HG03469 (cell line): ENCODE measurements around the gene LARP1.

ENCODE experiments used
- ATAC-seq: cut with Tn5 transposase; IDR thresholded peaks from one replicate; pipeline ENCODE4 v1.9.1; 2021; ENCODE audit warnings: mild to moderate bottlenecking, moderate library complexity, moderate number of reproducible peaks; ENCODE audit not compliant: unreplicated experiment

The LARP1 gene

DNA sequence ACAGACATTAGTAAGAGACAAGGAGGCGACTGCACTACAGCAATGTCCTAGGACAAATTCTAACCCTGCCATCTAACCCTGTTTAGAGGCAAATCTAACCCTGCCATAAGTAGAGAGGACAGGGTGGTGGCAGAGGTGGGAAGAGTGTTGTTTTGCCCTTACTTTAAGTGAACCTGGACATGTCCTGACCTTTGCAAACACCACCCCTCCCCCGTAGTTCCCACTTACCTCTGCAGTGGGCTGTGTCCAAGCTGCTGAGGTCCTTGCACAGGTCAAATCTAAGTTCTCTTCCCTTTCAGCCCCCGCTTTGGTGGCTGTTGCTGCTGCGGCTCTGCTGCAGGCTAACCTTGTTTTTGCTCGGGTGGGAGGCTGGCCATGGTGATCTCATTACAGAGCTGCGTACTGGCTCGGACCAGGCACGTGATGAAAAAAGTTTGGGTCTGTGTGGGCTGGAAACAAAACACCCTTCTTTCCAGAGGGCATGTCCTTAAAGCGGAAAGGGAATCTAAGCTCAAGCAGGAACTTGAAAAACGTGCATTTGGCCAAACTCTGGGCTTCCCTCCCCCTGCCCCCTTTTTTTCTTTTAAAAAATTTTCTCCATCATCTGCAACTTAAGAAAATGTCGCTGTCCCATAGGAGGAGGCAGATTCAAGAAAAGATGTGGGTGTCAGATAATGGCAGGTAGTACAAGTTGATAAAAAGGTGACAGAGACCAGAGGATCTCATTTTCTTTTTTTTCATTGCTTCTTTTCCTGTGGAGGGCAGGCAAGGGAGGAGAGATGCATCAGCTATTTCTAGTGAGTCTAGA, 95.3 kb downstream of the LARP1 start, which contains the start of gene FAXDC2:
Gene FAXDC2 (minus strand): TSS at position 349 of the 808 bp plus-strand sequence. CDS start 12,425 bp downstream, outside the sequence.
- no peak for ATAC-seq

DNA sequence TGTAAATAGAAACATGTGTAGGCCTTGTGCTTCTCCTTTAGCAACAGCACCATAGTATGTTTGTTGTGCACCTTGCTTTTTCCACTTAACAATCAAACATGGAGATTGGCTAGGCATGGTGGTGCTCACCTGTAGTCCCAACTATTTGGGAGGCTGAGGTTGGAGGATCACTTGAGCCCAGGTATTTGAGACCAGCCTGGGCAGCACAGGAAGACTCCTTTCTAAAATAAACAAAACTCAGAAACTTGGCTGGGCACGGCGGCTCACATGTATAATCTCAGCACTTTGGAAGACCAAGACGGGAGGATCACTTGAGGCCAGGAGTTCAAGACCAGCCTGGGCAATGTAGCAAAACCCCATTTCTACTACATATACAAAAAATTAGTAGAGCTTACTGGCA, 96.2 kb downstream of the LARP1 start:
- no peak for ATAC-seq

DNA sequence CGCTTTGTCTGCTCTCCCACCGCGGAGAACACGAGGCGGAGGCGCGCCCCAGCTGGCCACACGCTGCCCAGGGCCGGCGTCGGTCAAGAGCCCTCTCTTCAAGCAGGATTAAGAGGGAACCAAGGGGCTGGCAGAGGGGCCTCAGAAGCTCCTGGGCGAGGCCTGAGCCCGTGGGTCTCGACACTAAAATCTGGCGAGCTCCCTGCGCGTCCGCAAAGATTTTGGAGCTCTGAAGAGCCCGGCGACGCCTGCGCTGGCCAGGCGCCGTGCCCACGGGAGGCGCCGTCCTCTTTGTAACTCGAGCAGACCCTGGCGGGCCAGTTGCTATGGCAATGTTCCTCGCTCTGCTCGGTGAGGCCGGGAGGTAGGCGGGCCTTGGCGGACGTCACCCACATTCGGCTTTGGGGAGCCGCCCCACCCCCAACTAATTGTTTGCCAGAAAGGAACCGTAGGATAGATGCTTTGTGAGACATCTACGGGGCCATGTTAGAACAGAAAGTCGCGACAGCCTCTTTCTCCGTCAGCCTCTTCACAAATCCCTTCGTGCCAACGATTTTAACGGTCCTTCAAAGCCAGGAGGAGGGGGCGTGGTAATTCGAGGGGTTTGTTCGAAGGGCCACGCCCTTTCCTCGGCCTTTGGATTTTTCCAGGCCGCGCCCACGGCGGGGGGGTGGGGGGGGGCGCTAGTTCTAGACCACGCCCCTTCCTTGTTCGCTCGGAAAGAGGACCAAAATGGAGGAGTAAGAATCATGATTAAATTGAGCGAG, 102.5 kb downstream of the LARP1 start:
- peak; percentile 55 for ATAC-seq

DNA sequence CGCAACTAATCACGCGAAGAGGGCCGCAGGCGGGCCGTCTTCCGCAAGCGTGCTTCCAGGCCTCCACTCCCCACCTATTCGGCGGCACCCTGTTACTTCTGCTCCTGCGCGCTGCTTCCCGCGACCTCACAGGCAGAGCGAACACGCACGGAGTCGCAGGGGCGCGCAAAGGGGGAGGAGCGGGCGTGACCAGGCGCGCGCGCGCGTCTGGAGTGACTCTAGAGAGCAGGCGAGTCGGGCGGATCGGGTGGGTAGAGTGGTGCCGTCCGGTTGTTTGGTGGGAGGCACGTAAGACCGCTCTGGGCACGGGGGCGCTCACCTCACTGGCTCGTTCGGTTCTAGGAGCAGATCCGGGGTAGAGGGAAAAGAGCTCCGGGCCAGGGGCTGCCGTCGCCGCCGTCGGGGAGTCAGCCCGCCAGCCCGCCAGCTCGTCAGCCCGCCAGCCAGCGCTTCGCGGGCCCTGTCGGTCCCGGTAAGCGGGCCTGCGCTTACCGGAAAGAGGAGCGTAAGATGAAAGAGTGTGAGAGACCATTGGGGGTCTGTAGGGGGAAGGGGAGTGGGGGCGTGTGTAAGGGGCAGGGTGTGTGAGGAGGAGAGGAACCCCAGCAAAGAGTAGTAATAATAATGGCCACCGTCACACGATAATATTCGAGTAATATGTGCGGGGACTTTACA, 103.3 kb downstream of the LARP1 start, which contains the start of gene CNOT8:
Gene CNOT8 (plus strand): TSS at position 331 of the 675 bp plus-strand sequence. CDS start 4,652 bp downstream, outside the sequence.
- ATAC-seq = peak; percentile 58

DNA sequence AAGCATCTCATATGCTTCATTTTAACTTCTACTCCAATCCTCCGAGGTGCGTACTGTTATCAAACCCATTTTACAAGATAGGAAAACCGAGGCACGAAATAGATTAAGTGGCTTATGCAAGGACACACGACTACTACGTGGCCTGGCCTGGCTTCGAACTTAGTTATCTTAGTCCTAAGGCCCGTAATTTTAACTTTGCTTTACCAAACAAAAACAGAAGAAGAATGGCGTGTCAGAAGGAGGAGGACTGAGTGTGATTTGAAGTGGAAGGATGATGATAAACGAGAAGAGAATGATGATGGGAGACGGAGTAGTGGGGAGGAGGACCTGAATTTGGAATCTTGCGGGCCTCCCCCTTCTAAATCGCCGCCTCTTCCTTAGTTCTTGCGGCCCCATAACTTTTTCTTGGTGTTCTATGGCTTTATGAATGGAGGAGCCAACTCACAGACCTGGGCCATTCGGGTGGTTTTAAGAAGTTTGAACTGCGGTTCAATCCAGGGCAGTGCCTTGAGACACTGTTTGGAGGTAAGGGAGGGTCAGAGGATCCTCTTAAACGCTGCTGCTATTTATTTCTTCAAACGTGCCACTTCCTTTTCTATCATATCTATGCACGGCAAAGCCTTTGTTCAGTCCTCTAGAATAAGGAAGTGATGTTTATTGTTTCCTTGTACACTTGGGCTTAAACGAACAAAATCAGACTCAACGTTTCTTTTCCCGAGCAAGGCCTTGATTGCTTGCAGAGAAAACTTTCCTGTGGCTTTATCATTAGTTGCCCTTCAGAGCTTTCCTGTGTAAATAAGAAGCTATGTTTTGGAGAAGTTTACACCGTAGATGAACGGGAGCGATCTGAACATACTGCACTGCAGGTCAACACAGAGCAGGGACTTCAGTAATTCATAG, 104.0 kb downstream of the LARP1 start:
- ATAC-seq = no peak

DNA sequence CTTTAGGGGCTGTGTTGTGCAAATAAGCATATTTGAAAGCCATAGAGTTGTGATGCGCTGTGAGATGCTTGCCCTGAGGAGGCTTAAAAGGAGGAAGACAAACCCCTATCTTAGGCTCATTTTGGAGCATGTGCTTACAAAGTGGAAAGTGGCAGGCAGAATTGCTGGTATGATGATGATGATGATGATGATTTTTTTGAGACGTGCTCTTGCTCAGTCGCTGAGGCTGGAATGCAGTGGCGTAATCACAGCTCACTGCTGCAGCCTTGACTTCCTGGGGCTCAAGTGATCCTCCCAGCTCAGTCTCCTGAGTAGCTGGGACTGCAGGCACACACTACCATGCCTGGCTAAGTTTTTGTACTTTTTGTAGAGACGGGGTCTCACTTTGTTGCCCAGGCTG, 104.9 kb downstream of the LARP1 start:
- ATAC-seq = no peak

DNA sequence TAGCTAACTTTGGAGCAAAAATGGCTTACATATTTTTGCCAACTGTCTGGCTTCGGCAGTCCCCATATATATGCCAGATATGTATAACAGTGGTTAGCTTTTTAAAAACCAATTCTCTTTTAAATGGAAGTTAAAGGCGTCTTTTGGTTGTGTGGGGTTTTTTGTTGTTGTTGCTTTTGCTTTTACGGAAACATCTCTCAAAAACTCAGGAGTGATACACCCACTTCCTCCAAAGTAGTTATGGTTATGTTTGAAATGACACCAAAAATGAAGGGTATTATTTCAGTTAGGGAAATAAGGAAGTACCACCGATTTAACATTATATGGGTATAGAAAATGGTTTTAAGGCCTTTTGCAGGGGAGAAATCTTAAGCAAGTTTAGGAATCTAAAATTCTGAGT, 105.6 kb downstream of the LARP1 start:
- no peak for ATAC-seq

DNA sequence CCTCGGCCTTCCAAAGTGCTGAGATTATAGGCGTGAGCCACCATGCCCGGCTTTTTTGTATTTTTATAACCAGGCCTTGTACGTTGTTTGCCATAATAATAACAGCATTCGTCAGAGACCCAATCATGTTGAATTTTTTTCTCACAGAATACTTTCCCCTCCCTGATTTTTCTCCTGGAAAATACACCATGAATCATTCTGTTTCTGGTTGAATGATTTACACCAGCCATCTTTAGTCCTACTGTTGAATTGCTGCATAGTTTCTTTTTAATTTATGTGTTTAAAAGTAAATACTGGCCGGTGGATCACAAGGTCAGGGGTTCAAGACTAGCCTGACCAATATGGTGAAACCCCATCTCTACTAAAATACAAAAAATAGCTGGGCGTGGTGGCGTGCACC, 106.8 kb downstream of the LARP1 start:
- no peak for ATAC-seq

DNA sequence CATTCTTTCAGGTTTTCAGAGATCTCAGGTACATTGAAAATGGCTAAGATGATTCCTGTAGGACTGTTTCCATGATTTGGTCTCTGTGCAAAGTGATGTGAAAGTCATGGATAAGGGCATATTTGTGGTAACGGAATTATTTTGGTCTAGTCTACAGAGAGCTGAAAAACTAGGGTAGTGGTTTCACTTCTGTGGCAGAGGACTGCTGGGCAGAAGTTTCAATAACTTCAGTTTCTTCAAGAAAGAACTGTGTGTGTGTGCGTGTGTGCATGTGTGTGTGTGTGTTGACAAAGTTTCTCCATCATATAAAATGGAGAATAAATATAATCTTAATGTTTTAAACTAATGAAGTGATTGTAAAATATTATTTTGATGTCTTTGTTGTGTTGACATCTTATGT, 107.6 kb downstream of the LARP1 start:
- ATAC-seq = no peak

DNA sequence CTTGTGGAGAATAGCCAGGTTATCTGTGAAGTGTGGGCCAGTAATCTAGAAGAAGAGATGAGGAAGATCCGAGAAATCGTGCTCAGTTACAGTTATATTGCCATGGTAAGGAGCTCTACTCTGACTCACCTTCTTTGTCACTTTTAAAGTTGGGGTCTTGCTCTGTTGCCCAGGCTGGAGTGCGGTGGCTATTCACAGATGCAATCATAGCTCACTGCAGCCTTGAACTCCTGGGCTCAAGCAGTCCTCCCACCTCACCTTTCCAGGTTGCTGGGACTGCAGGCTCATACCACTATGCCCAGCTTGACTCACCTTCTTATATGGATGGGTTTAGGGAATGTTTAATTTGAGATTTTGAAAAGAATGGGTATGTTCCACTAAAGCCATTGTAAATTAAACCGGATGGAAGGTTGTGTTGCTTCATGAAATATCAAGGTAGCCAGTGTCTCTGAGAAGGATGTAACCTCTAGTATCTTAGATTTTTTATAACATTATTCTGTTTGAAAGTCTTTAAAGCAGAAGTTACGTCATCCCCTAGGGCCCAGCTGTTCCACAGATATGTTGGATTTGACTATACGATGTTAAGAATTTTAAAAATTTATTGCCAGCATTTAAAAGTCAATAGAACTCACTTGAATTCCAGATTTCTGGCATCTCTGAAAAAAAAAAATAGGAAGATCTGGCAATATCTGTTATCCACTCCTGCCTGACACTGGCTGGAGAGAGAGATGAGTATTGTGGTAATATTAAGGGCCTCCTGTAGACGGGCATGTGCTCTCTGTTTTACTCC, 108.3 kb downstream of the LARP1 start:
- ATAC-seq = no peak

DNA sequence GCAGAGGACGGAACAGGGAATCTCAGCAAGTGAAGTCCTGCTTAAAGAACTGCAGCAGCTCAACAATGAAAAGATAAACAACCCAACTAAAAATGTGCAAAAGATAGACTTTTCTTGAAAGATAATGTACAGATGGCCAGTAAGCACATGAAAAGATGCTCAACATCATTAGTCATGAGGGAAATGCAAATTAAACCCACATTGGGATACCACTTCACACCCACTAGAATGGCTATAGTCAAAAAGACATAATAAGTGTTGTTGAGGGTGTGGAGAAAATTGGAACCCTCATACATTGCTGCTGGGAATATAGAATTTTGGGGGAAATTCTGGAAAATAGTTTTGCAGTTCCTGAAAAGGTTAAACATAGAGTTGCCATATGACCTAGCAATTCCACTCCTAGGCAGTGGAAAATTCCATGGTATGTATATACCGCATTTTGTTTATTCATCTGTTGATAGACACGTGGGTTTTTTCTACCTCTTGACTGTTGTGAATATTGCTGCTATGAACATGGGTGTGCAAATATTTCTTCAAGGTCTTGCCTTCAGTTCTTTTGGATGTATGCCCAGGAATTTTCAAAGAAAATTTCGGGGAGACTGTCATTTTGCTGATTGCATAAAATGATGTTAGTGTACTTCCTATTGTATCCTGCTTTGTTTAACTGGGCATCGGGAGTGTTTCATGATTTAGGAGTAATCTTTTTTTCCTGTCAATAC, 110.4 kb downstream of the LARP1 start:
- ATAC-seq = no peak

DNA sequence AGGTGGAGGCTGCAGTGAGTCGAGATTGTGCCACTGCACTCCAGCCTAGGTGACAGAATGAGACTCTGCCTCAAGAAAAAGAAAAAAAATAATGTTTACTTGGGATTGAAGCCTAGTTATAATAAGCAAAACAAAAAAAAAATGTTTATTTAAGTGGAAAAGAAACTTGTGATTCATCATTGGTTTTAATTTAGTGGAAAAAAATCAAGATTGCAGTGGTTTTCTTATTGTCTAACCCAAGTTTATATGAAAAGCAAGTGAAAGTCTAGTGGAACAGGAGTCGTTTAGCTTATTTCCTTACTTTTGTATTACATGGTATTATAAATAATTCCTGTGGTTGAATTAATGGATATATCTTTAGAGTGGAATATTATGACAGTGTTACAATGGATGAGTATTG, 111.7 kb downstream of the LARP1 start:
- no peak for ATAC-seq
